Lower lobe of right lung (tissue), 2 donors: ENCODE results near the gene COL5A3. TPM values are rescaled to one million over a fixed set of nuclear protein-coding genes. Genes with fewer than 3 reads are reported as not detected.

ENCODE experiments used
- ATAC-seq, 2 donors: fragments of 200-7000 bp; cut with Tn5 transposase; one replicate each; pipeline ENCODE4 v1.9.1; 2020 to 2022; ENCODE audit warnings: mild to moderate bottlenecking in 2 of 2, moderate library complexity in 2 of 2
- DNase-seq: peaks from one replicate; pipeline ENCODE4 v3.0.0-alpha.2; 2020
- H3K27ac ChIP-seq: fragments of 200-600 bp; one replicate; pipeline ENCODE4 v1.8.0; 2022
- H3K27me3 ChIP-seq: fragments of 200-600 bp; one replicate; pipeline ENCODE4 v1.8.0; 2022; ENCODE audit warnings: low read depth
- H3K36me3 ChIP-seq: fragments of 200-600 bp; one replicate; pipeline ENCODE4 v1.8.0; 2022; ENCODE audit warnings: mild to moderate bottlenecking
- H3K4me1 ChIP-seq: fragments of 200-600 bp; one replicate; pipeline ENCODE4 v1.8.0; 2022
- H3K4me3 ChIP-seq: fragments of 200-600 bp; one replicate; pipeline ENCODE4 v1.8.0; 2022; ENCODE audit warnings: mild to moderate bottlenecking
- H3K9me3 ChIP-seq: fragments of 200-600 bp; one replicate; pipeline ENCODE4 v1.8.0; 2022
- CTCF ChIP-seq: fragments of 200-600 bp; IDR thresholded peaks from one replicate; pipeline ENCODE4 v1.8.0; 2022; ENCODE audit warnings: antibody characterized with exemption, mild to moderate bottlenecking
- intact Hi-C: fragments of 100-400 bp; cut with DNase I; formaldehyde crosslinking; loops from one replicate; pipeline ENCODE4 v1.11.0; 2022
- microRNA-seq: library from miRNA; unstranded; fragments of <30 nt; microRNA quantifications from one replicate; pipeline ENCODE4 v1.2.0, GENCODE V29; 2020; ENCODE audit warnings: borderline number of aligned reads
- total RNA-seq: library from RNA; stranded (reverse); fragmentation: NEBNext Ultra II Directional; extraction: Animal tissue kit (Norgen Biotek cat#: 25700); gene quantifications from one replicate; pipeline ENCODE4 v1.2.1, GENCODE V29; 2021
- donor health status: DM: no; HTN: yes; CAD: no; lungs with severe emphysema.

Gene COL5A3
- total RNA-seq, 1 donor from 2014 or later: 8.9 TPM

DNA sequence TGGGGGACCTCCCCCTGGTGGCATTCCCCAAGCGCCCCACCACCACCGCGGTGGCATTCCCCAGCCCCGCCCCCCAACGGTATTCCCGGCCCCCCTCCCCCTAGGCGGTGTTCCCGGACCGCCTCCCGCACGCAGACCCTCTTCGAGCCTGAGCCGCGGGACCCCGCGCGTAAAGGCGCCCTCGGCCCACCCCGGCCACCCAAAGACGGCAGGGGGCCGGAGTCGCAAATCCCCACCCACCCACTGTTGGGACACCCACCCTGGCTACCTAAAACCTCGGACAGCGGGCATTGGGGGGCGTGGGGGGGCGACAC lies 96.3 kb downstream of the COL5A3 start:
- peak; percentile 8 to 15 for ATAC-seq
- H3K27ac ChIP-seq: no peak overlapping the region
- peaks cover 39% of the 10 kb centered on the region for H3K27me3 ChIP-seq

DNA sequence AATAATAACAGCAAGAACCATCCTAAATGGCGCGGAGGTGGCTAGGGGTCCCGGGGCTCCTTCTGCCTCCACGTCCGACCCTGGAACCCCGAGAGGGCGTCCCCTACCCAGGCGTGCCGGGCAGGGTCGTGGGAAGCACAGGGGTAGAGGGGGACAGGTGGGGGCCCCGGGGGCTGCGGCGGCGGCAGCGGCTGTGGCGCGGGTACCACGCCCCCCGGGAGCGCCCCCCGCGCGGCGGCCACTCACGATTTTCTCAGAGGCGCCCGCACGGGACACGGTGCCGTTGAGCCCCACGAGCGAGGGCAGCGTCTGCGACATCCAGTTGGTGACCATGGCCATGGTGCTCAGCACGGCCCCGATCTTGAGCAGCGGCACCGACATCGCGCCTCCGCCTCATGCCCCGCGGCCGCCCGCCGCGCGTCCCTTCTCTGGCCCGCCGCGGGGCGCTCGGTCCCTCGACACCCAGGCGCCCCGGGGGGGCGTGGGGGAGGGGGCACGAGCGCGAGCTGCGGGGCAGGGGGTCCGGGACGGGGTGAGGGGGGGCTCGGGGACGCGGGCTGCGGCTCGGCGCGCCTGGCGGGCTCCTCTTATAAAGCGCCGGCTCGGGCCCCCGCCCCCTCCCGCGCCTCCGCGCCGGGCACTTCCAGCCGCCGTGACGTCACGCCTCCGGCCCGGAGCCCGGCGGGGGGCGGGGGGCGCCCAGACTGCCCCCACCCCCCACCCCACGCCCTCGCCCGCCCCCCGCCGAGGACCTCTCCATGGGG lies 96.9 kb downstream of the COL5A3 start:
- no peak for DNase-seq
- H3K36me3 ChIP-seq: no peaks in the 10 kb centered on the region
- intact Hi-C loops: no loop called here
- ATAC-seq: peak in 1 of 2 donors; percentile 4
- H3K27ac ChIP-seq: no peak overlapping the region
- no peaks in the 10 kb centered on the region for H3K9me3 ChIP-seq
- no peak for TF ChIP-seq CTCF
- H3K27me3 ChIP-seq: peaks cover 36% of the 10 kb centered on the region
- peaks cover 19% of the 10 kb centered on the region for H3K4me1 ChIP-seq
- H3K4me3 ChIP-seq: peak overlapping the region; percentile 52

More for the DNA sequence above, 96.3 kb downstream of the COL5A3 start:
- Histone ChIP-seq H3K36me3 (no peaks in the 10 kb centered on the region), H3K4me3 (peak overlapping the region; percentile 52), H3K4me1 (peaks cover 19% of the 10 kb centered on the region), H3K9me3 (no peaks in the 10 kb centered on the region)
- DNase-seq: no peak
- no peak for TF ChIP-seq CTCF
- intact Hi-C loops: no loop called here

DNA sequence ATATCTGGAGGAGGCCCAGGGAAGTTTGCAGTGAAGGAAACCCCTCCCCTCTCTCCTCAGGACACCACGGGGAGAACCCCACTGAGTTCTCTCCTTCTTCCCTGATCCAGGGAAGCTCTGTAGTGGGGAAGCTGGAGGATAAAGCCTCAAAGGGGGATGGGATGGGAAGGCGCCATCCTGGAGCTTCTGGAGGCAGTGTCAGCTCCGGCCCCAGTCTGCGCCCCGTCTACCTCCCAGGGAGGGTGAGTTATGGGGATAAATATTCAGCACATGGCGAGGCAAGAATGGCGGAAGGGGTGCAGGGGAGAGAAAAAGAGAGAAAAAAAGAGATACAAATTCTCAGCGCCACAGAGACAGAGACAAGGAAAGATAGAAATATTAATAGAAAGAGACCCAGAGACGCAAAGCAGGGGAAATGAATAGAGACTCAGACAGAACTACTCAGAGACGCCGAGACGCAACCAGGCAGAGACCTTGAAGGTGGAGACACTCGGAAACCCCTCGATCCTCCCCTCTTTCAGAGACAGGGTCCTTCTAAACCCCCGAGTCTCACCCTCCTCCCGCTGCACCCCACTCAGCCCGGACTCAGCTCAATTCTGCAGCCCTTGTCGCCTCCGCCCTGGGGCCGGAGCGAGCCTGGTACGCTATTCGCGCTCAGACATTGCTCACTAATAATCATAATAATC lies 97.6 kb downstream of the COL5A3 start:
- Histone ChIP-seq H3K4me3 (peak overlapping the region; percentile 52), H3K27ac (no peak overlapping the region), H3K36me3 (no peaks in the 10 kb centered on the region), H3K4me1 (peaks cover 19% of the 10 kb centered on the region), H3K9me3 (no peaks in the 10 kb centered on the region), H3K27me3 (peaks cover 36% of the 10 kb centered on the region)
- no peak for DNase-seq
- intact Hi-C loops: no loop called here
- ATAC-seq: no peak
- no peak for TF ChIP-seq CTCF

GRCh38 chr19:9911524-9912185 lies 98.6 kb downstream of the COL5A3 start:
- ATAC-seq (no peak), DNase-seq (no peak)
- H3K36me3 ChIP-seq: no peaks in the 10 kb centered on the region
- no peak for TF ChIP-seq CTCF
- peaks cover 19% of the 10 kb centered on the region for H3K4me1 ChIP-seq
- no peak overlapping the region for H3K27ac ChIP-seq
- H3K27me3 ChIP-seq: peaks cover 36% of the 10 kb centered on the region
- intact Hi-C loops: no loop called here
- no peaks in the 10 kb centered on the region for H3K9me3 ChIP-seq
- H3K4me3 ChIP-seq: no peak overlapping the region

- ATAC-seq (no peak), DNase-seq (no peak)
- no peak for TF ChIP-seq CTCF
- Histone ChIP-seq H3K36me3 (no peaks in the 10 kb centered on the region), H3K27me3 (peaks cover 36% of the 10 kb centered on the region), H3K4me3 (no peak overlapping the region), H3K4me1 (peaks cover 19% of the 10 kb centered on the region), H3K9me3 (no peaks in the 10 kb centered on the region), H3K27ac (no peak overlapping the region)
- intact Hi-C loops: no loop called here
Measured at GRCh38 chr19:9910625-9911024, 99.7 kb downstream of the COL5A3 start.

Small RNAs within 50 kb of the gene (microRNA-seq; reads per million reads assigned to microRNA genes)
- gene MIR5589: not detected

Other genes starting within 250 kb of the COL5A3 start
- gene ZNF846, start 241.8 kb downstream of the COL5A3 start, total RNA-seq: 14.7 TPM
- gene FBXL12, start 191.4 kb downstream of the COL5A3 start, total RNA-seq: 18.6 TPM
- gene UBL5, start 182.6 kb downstream of the COL5A3 start, total RNA-seq: 241 TPM
- 57.0 TPM for gene PIN1, start 175.2 kb downstream of the COL5A3 start, total RNA-seq
- 8.5 TPM for gene OLFM2, start 74.0 kb downstream of the COL5A3 start, total RNA-seq
- gene RDH8, start 3.0 kb upstream of the COL5A3 start, total RNA-seq: not detected
- 43.4 TPM for gene SHFL, start 75.8 kb upstream of the COL5A3 start, total RNA-seq
- 0.44 TPM for gene ANGPTL6, start 92.2 kb upstream of the COL5A3 start, total RNA-seq
- gene PPAN, start 95.9 kb upstream of the COL5A3 start, total RNA-seq: 30.8 TPM
- gene P2RY11, start 101.2 kb upstream of the COL5A3 start, total RNA-seq: 15.6 TPM
- 158 TPM for gene EIF3G, start 109.4 kb upstream of the COL5A3 start, total RNA-seq
- 65.5 TPM for gene DNMT1, start 184.4 kb upstream of the COL5A3 start, total RNA-seq
- gene S1PR2, start 220.8 kb upstream of the COL5A3 start, total RNA-seq: 15.4 TPM
- 40.3 TPM for gene MRPL4, start 241.7 kb upstream of the COL5A3 start, total RNA-seq